HepG2 (cell line): ENCODE results near the gene GALK2. TPM values are rescaled to one million over a fixed set of nuclear protein-coding genes. Genes with fewer than 3 reads are reported as not detected.
A peak's percentile ranks its signal among the peaks of the same experiment; 100 is the strongest.

ENCODE experiments used
- ATAC-seq: fragments of 200-7000 bp; cut with Tn5 transposase; 3 replicates; pipeline ENCODE4 v1.9.1; 2020; ENCODE audit warnings: mild to moderate bottlenecking, moderate library complexity
- BruUV-seq: library from RNA; stranded (reverse); fragments of 400-500 nt; replicated peaks from 2 replicates; lab custom pipeline; 2021; lab: Mats Ljungman, UMichigan
- CTCF ChIA-PET: fragments of 300-600 bp; formaldehyde crosslinking; extraction: SDS; loops from one replicate; lab custom pipeline; 2021; ENCODE audit warnings: low total read pairs, inconsistent platforms, low intra/inter-chr PET ratio; lab: Yijun Ruan, JAX
- POLR2A ChIA-PET: fragments of 350-600 bp; sonication (Branson Sonifier 250); formaldehyde crosslinking; loops from one replicate; lab custom pipeline; 2020; ENCODE audit warnings: antibody characterized with exemption, inconsistent platforms; lab: Yijun Ruan, JAX
- DNase-seq: peaks from one replicate; pipeline ENCODE4 v3.0.0-alpha.2; 2015; ENCODE audit warnings: low spot score
- FAIRE-seq: peaks from 3 replicates; lab custom pipeline; 2011; peaks lifted over from hg19 to GRCh38; lab: Jason Lieb, UNC
- H2AFZ ChIP-seq: one replicate; pipeline ENCODE4 v1.6.1; 2011; ENCODE audit warnings: low read length, inconsistent platforms
- H3K27ac ChIP-seq: fragments of 300-600 bp; 3 replicates; pipeline ENCODE4 v1.8.0; 2011; ENCODE audit warnings: mixed run types, mild to moderate bottlenecking, mixed read lengths, low read length, inconsistent platforms; ENCODE audit not compliant: insufficient read depth; ENCODE audit errors: extremely low read length
- H3K27me3 ChIP-seq, 2 experiments: fragments of 200-600 bp in 1 of 2; 2 replicates in 1 of 2; 3 replicates in 1 of 2; pipeline versions ENCODE4 v1.6.0 to v1.8.0; 2011; ENCODE audit warnings: low read length in 2 of 2, mild to moderate bottlenecking in 2 of 2, moderate library complexity in 2 of 2, inconsistent platforms in 1 of 2; ENCODE audit not compliant: insufficient read depth in 2 of 2, control insufficient read depth in 1 of 2
- H3K36me3 ChIP-seq, 2 experiments: fragments of 200-600 bp in 1 of 2; replicated peaks in 1 of 2; 2 replicates in 1 of 2; 3 replicates in 1 of 2; pipeline versions ENCODE4 v1.5.1 to v1.8.0; 2011; ENCODE audit warnings: low read length in 2 of 2, inconsistent platforms in 1 of 2; ENCODE audit not compliant: insufficient read depth in 2 of 2, control insufficient read depth in 1 of 2
- H3K4me1 ChIP-seq: 2 replicates; pipeline ENCODE4 v1.5.1; 2012; ENCODE audit warnings: low read length, inconsistent platforms; ENCODE audit not compliant: insufficient read depth
- H3K4me2 ChIP-seq: 2 replicates; pipeline ENCODE4 v1.6.0; 2011; ENCODE audit warnings: low read depth, low read length, inconsistent platforms
- H3K4me3 ChIP-seq, 3 experiments: fragments of 200-600 bp in 1 of 3; sonication (generic), shearing (Covaris generic) in 1 of 3; replicated peaks in 1 of 3; 2 replicates each; pipeline ENCODE4 v1.5.1; 2011 to 2016; ENCODE audit warnings: low read length in 3 of 3, inconsistent platforms in 2 of 3, low read depth in 2 of 3, mild to moderate bottlenecking in 2 of 3, control low read depth in 1 of 3, mixed read lengths in 1 of 3; ENCODE audit not compliant: insufficient read depth in 1 of 3
- H3K79me2 ChIP-seq: one replicate; pipeline ENCODE4 v1.6.1; 2011; ENCODE audit warnings: low read length, inconsistent platforms; ENCODE audit not compliant: insufficient read depth
- H3K9ac ChIP-seq: 2 replicates; pipeline ENCODE4 v1.6.0; 2011; ENCODE audit warnings: mild to moderate bottlenecking, low read depth, low read length, inconsistent platforms; ENCODE audit not compliant: insufficient read depth
- H3K9me3 ChIP-seq: 2 replicates; pipeline ENCODE4 v1.5.1; 2012; ENCODE audit warnings: mild to moderate bottlenecking, low read length
- H4K20me1 ChIP-seq: 2 replicates; pipeline ENCODE4 v1.6.0; 2011; ENCODE audit warnings: inconsistent platforms, mild to moderate bottlenecking, low read length, moderate library complexity; ENCODE audit not compliant: insufficient read depth
- GPBP1L1 ChIP-seq: sonication (generic); formaldehyde crosslinking; IDR thresholded peaks from 2 replicates; pipeline ENCODE4 v1.5.0; 2020; ENCODE audit warnings: mild to moderate bottlenecking, missing genetic modification reagents
- MIER2 ChIP-seq: IDR thresholded peaks from 2 replicates; pipeline ENCODE4 v1.6.1; 2016; ENCODE audit warnings: missing biosample characterization, missing genetic modification reagents
- NFIB ChIP-seq: sonication (generic); formaldehyde crosslinking; IDR thresholded peaks from 2 replicates; pipeline ENCODE4 v1.9.0; 2021; ENCODE audit warnings: missing genetic modification reagents, mild to moderate bottlenecking, borderline replicate concordance
- SRSF9 ChIP-seq: fragments of 200-400 bp; formaldehyde crosslinking; IDR thresholded peaks from 2 replicates; pipeline ENCODE4 v1.6.1; 2018; ENCODE audit warnings: borderline replicate concordance, mild to moderate bottlenecking, low read depth, low read length; ENCODE audit not compliant: insufficient read depth, poor library complexity, severe bottlenecking
- ZNF121 ChIP-seq: sonication (generic); formaldehyde crosslinking; IDR thresholded peaks from 2 replicates; pipeline ENCODE4 v1.5.0; 2020; ENCODE audit warnings: mild to moderate bottlenecking, missing genetic modification reagents
- ZNF350 ChIP-seq: sonication (generic); formaldehyde crosslinking; IDR thresholded peaks from 2 replicates; pipeline ENCODE4 v1.4.0; 2020; ENCODE audit warnings: mild to moderate bottlenecking, low read depth, missing genetic modification reagents, borderline replicate concordance
- ZNF44 ChIP-seq: sonication (generic); formaldehyde crosslinking; IDR thresholded peaks from 2 replicates; pipeline ENCODE4 v1.5.1; 2020; ENCODE audit warnings: mild to moderate bottlenecking, missing genetic modification reagents
- WGBS: methylation state at CpG from one replicate; pipeline ENCODE4 v1.1.6; 2017; ENCODE audit warnings: low lambda C conversion rate; 5-methylcytosine and 5-hydroxymethylcytosine counted together
- in situ Hi-C: cut with HindIII; loops from 2 replicates; pipeline ENCODE4 v1.10.0; 2017; ENCODE audit warnings: low pct_unique_long_range_greater_than_20kb; ENCODE audit not compliant: extremely low pct_ligation_motif_present
- intact Hi-C: fragments of 100-400 bp; cut with micrococcal nuclease; formaldehyde crosslinking; loops from one replicate; pipeline ENCODE4 v1.10.0; 2022; ENCODE audit not compliant: unreplicated experiment
- polyA plus RNA-seq, 8 experiments: library from polyadenylated mRNA; depleted of rRNA in 3 of 8; stranded (reverse) in 7 of 8; unstranded in 1 of 8; fragments of >200 nt; fragmentation: Illumina TruSeq in 4 of 8; extraction: Trizol in 4 of 8; gene quantifications; 2 replicates each; pipeline versions ENCODE4 v1.2.1 to v1.2.3, GENCODE V29; 2011 to 2016; ENCODE audit warnings: low read depth in 4 of 8, missing spikeins in 1 of 8, mixed read lengths in 1 of 8; ENCODE audit not compliant: insufficient read depth in 1 of 8
- total RNA-seq, 5 experiments: library from RNA; depleted of rRNA; stranded (reverse); fragments of >200 nt; fragmentation: Illumina TruSeq; extraction: Trizol; gene quantifications; 2 replicates each; pipeline ENCODE4 v1.2.3, GENCODE V29; 2016; ENCODE audit warnings: low read depth in 1 of 5
- TF ChIP-seq, protein P1 (sequence below): sonication (generic); formaldehyde crosslinking; IDR thresholded peaks from 2 replicates; pipeline ENCODE4 v1.8.0; 2022; ENCODE audit warnings: missing genetic modification reagents, mild to moderate bottlenecking, moderate library complexity, borderline replicate concordance

Gene GALK2
- total and polyA plus RNA-seq, 2 of the 13 experiments (the other 11 are each of a cell fraction or from before 2014, with no cell fraction given), result 17.6 to 32.8 TPM

GRCh38 chr15:49152552-49153312, 17.3 kb upstream of the GALK2 start:
- DNase-seq (no peak), ATAC-seq (no peak), FAIRE-seq (no peak)
- Histone ChIP-seq H3K4me2 (peak overlapping the region; percentile 84), H3K27ac (no peak overlapping the region), H3K27me3 (no peaks in the 10 kb centered on the region; a peak in 1 of 5 replicates), H2AFZ (no peak overlapping the region), H3K36me3 (no peaks in the 10 kb centered on the region; a peak in 1 of 5 replicates), H3K79me2 (peaks cover 85% of the 10 kb centered on the region), H4K20me1 (peaks cover 30% of the 10 kb centered on the region), H3K4me3 (peak overlapping the region in 2 of 3 experiments; percentile 13 to 68; a peak in 2 of 6 replicates), H3K4me1 (peaks cover 27% of the 10 kb centered on the region), H3K9ac (no peak overlapping the region), H3K9me3 (no peaks in the 10 kb centered on the region)
- BruUV-seq, result no TSS peak
- WGBS, result 91% methylated on average over 9 of the region's 9 CpGs
- TF ChIP-seq NFIB (CRISPR knock-in tag) (no peak), MIER2 (CRISPR knock-in tag) (no peak), ZNF44 (no peak), ZNF121 (CRISPR knock-in tag) (0 out of 2 replicates have a peak, but pooled peaks have one; percentile 14), ZNF350 (CRISPR knock-in tag) (no peak), SRSF9 (no peak), GPBP1L1 (CRISPR knock-in tag) (no peak)
- TF ChIP-seq, protein P1, sequence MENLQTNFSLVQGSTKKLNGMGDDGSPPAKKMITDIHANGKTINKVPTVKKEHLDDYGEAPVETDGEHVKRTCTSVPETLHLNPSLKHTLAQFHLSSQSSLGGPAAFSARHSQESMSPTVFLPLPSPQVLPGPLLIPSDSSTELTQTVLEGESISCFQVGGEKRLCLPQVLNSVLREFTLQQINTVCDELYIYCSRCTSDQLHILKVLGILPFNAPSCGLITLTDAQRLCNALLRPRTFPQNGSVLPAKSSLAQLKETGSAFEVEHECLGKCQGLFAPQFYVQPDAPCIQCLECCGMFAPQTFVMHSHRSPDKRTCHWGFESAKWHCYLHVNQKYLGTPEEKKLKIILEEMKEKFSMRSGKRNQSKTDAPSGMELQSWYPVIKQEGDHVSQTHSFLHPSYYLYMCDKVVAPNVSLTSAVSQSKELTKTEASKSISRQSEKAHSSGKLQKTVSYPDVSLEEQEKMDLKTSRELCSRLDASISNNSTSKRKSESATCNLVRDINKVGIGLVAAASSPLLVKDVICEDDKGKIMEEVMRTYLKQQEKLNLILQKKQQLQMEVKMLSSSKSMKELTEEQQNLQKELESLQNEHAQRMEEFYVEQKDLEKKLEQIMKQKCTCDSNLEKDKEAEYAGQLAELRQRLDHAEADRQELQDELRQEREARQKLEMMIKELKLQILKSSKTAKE (CRISPR knock-in tag), result no peak
- intact Hi-C loops, result no loop called here
- in situ Hi-C loops, result no loop called here
- ChIA-PET CTCF (no interaction called here), POLR2A (interaction anchor here (1.6 kb wide), 1 partner anchor 17 kb away, joined by 5 read pairs; the partner anchor contains the start of gene GALK2)
